Measurements from ENCODE around the gene HOXA7.

Gene HOXA7

DNA sequence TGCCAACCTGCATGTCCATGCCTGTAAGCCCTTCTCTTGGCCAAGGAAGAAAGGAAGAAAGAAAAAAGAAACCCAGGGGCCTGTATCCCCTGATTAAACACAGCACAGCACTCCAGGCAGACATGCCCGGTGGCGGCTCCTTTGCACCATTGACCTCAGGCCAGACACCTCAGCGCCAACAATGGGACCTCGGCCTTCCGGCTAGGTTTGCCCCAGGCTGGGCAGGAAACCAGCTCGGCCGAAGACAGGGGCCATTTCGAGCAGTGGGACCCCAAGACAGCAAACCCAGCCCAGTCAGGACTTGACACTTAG lies 14.8 kb upstream of the HOXA7 start:
- TF ChIP-seq, protein P1, sequence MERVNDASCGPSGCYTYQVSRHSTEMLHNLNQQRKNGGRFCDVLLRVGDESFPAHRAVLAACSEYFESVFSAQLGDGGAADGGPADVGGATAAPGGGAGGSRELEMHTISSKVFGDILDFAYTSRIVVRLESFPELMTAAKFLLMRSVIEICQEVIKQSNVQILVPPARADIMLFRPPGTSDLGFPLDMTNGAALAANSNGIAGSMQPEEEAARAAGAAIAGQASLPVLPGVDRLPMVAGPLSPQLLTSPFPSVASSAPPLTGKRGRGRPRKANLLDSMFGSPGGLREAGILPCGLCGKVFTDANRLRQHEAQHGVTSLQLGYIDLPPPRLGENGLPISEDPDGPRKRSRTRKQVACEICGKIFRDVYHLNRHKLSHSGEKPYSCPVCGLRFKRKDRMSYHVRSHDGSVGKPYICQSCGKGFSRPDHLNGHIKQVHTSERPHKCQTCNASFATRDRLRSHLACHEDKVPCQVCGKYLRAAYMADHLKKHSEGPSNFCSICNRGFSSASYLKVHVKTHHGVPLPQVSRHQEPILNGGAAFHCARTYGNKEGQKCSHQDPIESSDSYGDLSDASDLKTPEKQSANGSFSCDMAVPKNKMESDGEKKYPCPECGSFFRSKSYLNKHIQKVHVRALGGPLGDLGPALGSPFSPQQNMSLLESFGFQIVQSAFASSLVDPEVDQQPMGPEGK (tag by site-specific recombination; IDR thresholded peaks at IDR 0.05): no peak
- TF ChIP-seq ZXDB (tag by site-specific recombination; IDR thresholded peaks at IDR 0.05): 0 out of 2 replicates have a peak, but pooled peaks have one; percentile 10
- TF ChIP-seq, protein P2, sequence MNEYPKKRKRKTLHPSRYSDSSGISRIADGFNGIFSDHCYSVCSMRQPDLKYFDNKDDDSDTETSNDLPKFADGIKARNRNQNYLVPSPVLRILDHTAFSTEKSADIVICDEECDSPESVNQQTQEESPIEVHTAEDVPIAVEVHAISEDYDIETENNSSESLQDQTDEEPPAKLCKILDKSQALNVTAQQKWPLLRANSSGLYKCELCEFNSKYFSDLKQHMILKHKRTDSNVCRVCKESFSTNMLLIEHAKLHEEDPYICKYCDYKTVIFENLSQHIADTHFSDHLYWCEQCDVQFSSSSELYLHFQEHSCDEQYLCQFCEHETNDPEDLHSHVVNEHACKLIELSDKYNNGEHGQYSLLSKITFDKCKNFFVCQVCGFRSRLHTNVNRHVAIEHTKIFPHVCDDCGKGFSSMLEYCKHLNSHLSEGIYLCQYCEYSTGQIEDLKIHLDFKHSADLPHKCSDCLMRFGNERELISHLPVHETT (tag by site-specific recombination; IDR thresholded peaks at IDR 0.05): no peak
- 0 out of 2 replicates have a peak, but pooled peaks have one; percentile 15 for TF ChIP-seq GLIS2 (tag by site-specific recombination; IDR thresholded peaks at IDR 0.05)
- TF ChIP-seq ZNF366 (tag by site-specific recombination; conservative IDR thresholded peaks at IDR 0.05): peak; percentile 40; the same call in 1 of the 2 replicates
- Histone ChIP-seq H3K27ac (ENCODE audit: extremely low read depth, low read depth, low read length) (peak overlapping the region; percentile 100), H3K4me1 (ENCODE audit: control insufficient read depth, insufficient read depth, low read length) (peaks cover 17% of the 10 kb centered on the region), H3K9me3 (ENCODE audit: control insufficient read depth, insufficient read depth, low read depth, low read length) (no peaks in the 10 kb centered on the region), H3K4me3 (ENCODE audit: low read depth, low read length) (peak overlapping the region; percentile 76), H3K36me3 (ENCODE audit: control insufficient read depth in 2 of 2, insufficient read depth in 1 of 2, low read length in 2 of 2) (peaks cover 8 to 24% of the 10 kb centered on the region in 2 experiments)
- CTCF ChIA-PET: interaction anchor here (0.6 to 1.6 kb wide), 4 partner anchors 8 to 488 kb away, joined by 3 to 15 read pairs (median 4); no protein-coding TSS in a partner anchor
- POLR2A ChIA-PET: interaction anchor here (0.6 to 11.2 kb wide), 8 partner anchors 8 to 1315 kb away, joined by 3 to 237 read pairs (median 10); partner anchors contain the start of genes HOXA11 and HOXA7

DNA sequence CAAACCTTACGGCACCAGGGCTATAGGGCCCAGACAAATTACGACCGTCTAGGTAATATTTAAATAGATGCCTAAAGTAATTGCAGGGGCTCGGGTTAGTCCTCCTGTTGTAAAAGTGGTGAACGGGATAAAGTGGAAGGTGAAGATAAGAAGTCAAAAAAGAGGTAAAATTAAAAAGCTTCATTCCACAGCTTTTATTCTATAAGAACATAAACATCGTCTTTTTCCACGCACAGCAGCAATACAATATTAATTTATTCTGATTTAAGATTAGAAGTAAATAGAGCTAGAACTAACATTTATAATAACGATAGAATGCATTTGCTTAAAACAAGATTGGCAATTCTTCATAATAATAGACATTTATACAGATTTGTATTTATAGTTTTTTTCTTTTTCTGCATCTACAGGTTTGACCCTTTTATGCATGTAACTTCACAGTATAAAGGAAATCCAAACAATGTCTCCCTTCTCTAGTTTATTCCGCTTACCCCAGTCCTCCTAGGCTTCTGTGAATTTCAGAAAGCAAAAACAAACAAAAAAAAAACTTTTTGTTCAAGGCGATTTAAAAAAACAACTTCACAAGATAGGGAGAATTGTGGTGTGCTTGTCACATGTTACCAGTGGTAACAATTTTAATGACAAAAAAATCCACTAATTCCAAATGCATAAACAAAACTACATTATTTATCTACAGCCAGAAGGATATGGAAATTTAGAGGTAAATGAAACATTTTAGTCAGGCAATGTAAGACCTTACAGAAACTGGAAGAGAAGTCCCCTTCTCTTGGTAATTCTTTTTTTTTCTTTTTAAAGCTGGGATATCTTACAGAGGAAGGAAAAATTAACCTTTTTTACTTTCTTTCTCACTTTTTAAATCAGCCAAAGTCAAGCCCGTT lies 14.2 kb upstream of the HOXA7 start:
- ChIA-PET POLR2A (interaction anchor here (1.0 to 11.2 kb wide), 17 partner anchors 8 to 1315 kb away, joined by 3 to 237 read pairs (median 6); partner anchors contain the start of genes HOXA11, HOXA13 and HOXA7), CTCF (interaction anchor here (0.8 to 1.9 kb wide), 7 partner anchors 9 to 317 kb away, joined by 3 to 15 read pairs (median 4); no protein-coding TSS in a partner anchor)
- TF ChIP-seq, protein P3, sequence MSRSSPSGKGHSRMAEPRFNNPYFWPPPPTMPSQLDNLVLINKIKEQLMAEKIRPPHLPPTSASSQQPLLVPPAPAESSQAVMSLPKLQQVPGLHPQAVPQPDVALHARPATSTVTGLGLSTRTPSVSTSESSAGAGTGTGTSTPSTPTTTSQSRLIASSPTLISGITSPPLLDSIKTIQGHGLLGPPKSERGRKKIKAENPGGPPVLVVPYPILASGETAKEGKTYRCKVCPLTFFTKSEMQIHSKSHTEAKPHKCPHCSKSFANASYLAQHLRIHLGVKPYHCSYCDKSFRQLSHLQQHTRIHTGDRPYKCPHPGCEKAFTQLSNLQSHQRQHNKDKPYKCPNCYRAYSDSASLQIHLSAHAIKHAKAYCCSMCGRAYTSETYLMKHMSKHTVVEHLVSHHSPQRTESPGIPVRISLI (tag by site-specific recombination; IDR thresholded peaks at IDR 0.05): peak; percentile 28; the same call in 1 of the 2 replicates
- TF ChIP-seq PRDM1 (tag by site-specific recombination; IDR thresholded peaks at IDR 0.05) (peak; percentile 54), KLF10 (tag by site-specific recombination; IDR thresholded peaks at IDR 0.05) (peak; percentile 29; the same call in 1 of the 2 replicates), ZNF248 (tag by site-specific recombination; IDR thresholded peaks at IDR 0.05) (no peak)
- TF ChIP-seq, protein P4, sequence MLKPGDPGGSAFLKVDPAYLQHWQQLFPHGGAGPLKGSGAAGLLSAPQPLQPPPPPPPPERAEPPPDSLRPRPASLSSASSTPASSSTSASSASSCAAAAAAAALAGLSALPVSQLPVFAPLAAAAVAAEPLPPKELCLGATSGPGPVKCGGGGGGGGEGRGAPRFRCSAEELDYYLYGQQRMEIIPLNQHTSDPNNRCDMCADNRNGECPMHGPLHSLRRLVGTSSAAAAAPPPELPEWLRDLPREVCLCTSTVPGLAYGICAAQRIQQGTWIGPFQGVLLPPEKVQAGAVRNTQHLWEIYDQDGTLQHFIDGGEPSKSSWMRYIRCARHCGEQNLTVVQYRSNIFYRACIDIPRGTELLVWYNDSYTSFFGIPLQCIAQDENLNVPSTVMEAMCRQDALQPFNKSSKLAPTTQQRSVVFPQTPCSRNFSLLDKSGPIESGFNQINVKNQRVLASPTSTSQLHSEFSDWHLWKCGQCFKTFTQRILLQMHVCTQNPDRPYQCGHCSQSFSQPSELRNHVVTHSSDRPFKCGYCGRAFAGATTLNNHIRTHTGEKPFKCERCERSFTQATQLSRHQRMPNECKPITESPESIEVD (tag by site-specific recombination; IDR thresholded peaks at IDR 0.05): peak; percentile 94
- H3K36me3 ChIP-seq (ENCODE audit: control insufficient read depth in 2 of 2, insufficient read depth in 1 of 2, low read length in 2 of 2): peaks cover 8 to 24% of the 10 kb centered on the region in 2 experiments
- peak overlapping the region; percentile 76 for H3K4me3 ChIP-seq (ENCODE audit: low read depth, low read length)
- peaks cover 14% of the 10 kb centered on the region for H3K4me1 ChIP-seq (ENCODE audit: control insufficient read depth, insufficient read depth, low read length)
- H3K9me3 ChIP-seq (ENCODE audit: control insufficient read depth, insufficient read depth, low read depth, low read length): no peaks in the 10 kb centered on the region
- H3K27ac ChIP-seq (ENCODE audit: extremely low read depth, low read depth, low read length): peak overlapping the region; percentile 100
